DOHH2 (cell line): Measurements from ENCODE around the gene C2CD4B.

Experiments
- CTCF ChIP-seq: fragments of 200-600 bp; sonication (generic); IDR thresholded peaks from one replicate; pipeline ENCODE4 v1.5.1; 2014; ENCODE audit warnings: antibody characterized with exemption, mild to moderate bottlenecking, low read depth, low read length; ENCODE audit not compliant: poor library complexity, severe bottlenecking
- EZH2phosphoT487 ChIP-seq: fragments of 200-600 bp; sonication (generic); IDR thresholded peaks from 2 replicates; pipeline ENCODE4 v1.6.1; 2017; ENCODE audit warnings: borderline replicate concordance, mild to moderate bottlenecking, antibody characterized with exemption, low read length, moderate library complexity, mixed read lengths

- no peak for TF ChIP-seq CTCF
- TF ChIP-seq EZH2phosphoT487, result no peak
Measured at GRCh38 chr15:62171882-62172281, 6.8 kb upstream of the C2CD4B start.
